ENCODE results near the gene FDX2. TPM values are rescaled to one million over a fixed set of nuclear protein-coding genes. Genes with fewer than 3 reads are reported as not detected.

Gene FDX2
- total and polyA plus RNA-seq, 2 of the 13 experiments (the other 11 are each of a cell fraction or from before 2014, with no cell fraction given): 21.0 to 24.7 TPM

DNA sequence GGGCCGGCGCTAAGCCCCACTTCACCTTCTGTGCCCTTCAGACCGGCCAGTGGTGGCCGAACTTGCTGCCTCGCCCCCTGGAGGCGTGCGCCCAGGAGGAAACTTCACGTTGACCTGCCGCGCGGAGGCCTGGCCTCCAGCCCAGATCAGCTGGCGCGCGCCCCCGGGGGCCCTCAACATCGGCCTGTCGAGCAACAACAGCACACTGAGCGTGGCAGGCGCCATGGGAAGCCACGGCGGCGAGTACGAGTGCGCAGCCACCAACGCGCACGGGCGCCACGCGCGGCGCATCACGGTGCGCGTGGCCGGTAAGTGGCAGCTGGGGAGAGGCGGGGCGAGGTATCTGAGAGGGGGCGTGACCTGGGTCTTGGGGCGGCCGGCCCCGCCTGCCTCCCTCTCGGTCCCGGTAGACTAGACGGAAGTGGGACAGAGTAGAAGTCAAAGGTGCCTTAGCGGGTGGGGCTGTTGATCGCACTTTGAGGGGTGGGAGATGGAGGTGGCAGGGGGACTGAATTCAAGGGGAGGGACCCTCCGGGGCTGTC lies 20.4 kb downstream of the FDX2 start (continued):
- TF ChIP-seq, protein P1, sequence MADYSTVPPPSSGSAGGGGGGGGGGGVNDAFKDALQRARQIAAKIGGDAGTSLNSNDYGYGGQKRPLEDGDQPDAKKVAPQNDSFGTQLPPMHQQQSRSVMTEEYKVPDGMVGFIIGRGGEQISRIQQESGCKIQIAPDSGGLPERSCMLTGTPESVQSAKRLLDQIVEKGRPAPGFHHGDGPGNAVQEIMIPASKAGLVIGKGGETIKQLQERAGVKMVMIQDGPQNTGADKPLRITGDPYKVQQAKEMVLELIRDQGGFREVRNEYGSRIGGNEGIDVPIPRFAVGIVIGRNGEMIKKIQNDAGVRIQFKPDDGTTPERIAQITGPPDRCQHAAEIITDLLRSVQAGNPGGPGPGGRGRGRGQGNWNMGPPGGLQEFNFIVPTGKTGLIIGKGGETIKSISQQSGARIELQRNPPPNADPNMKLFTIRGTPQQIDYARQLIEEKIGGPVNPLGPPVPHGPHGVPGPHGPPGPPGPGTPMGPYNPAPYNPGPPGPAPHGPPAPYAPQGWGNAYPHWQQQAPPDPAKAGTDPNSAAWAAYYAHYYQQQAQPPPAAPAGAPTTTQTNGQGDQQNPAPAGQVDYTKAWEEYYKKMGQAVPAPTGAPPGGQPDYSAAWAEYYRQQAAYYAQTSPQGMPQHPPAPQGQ (CRISPR knock-in tag; IDR thresholded peaks at IDR 0.05; ENCODE audit: borderline replicate concordance): no peak
- no peak for TF ChIP-seq PHF5A (CRISPR knock-in tag; IDR thresholded peaks at IDR 0.05; ENCODE audit: low read depth, unreplicated experiment)
- peak; percentile 52; the same call in 1 of the 2 replicates for TF ChIP-seq CHCHD3 (CRISPR knock-in tag; IDR thresholded peaks at IDR 0.05)
- TF ChIP-seq KAT8 (CRISPR knock-in tag; IDR thresholded peaks at IDR 0.05): no peak
- TF ChIP-seq, protein P2, sequence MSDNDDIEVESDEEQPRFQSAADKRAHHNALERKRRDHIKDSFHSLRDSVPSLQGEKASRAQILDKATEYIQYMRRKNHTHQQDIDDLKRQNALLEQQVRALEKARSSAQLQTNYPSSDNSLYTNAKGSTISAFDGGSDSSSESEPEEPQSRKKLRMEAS (IDR thresholded peaks at IDR 0.05): peak; percentile 51; the same call in 1 of the 2 replicates
- no peak for TF ChIP-seq NFRKB (IDR thresholded peaks at IDR 0.05)
- no peak for TF ChIP-seq PLRG1 (conservative IDR thresholded peaks at IDR 0.05)
- peak; percentile 48; the same call in 1 of the 2 replicates for TF ChIP-seq ZFY (CRISPR knock-in tag; IDR thresholded peaks at IDR 0.05)
- TF ChIP-seq RBFOX2 (IDR thresholded peaks at IDR 0.05; ENCODE audit: low read depth, low read length): 0 out of 2 replicates have a peak, but pooled peaks have one; percentile 28
- TF ChIP-seq, protein P3, sequence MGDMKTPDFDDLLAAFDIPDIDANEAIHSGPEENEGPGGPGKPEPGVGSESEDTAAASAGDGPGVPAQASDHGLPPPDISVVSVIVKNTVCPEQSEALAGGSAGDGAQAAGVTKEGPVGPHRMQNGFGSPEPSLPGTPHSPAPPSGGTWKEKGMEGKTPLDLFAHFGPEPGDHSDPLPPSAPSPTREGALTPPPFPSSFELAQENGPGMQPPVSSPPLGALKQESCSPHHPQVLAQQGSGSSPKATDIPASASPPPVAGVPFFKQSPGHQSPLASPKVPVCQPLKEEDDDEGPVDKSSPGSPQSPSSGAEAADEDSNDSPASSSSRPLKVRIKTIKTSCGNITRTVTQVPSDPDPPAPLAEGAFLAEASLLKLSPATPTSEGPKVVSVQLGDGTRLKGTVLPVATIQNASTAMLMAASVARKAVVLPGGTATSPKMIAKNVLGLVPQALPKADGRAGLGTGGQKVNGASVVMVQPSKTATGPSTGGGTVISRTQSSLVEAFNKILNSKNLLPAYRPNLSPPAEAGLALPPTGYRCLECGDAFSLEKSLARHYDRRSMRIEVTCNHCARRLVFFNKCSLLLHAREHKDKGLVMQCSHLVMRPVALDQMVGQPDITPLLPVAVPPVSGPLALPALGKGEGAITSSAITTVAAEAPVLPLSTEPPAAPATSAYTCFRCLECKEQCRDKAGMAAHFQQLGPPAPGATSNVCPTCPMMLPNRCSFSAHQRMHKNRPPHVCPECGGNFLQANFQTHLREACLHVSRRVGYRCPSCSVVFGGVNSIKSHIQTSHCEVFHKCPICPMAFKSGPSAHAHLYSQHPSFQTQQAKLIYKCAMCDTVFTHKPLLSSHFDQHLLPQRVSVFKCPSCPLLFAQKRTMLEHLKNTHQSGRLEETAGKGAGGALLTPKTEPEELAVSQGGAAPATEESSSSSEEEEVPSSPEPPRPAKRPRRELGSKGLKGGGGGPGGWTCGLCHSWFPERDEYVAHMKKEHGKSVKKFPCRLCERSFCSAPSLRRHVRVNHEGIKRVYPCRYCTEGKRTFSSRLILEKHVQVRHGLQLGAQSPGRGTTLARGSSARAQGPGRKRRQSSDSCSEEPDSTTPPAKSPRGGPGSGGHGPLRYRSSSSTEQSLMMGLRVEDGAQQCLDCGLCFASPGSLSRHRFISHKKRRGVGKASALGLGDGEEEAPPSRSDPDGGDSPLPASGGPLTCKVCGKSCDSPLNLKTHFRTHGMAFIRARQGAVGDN (CRISPR knock-in tag; IDR thresholded peaks at IDR 0.05): peak; percentile 60; the same call in 1 of the 2 replicates
- no peak for TF ChIP-seq MAFF (IDR thresholded peaks at IDR 0.05; ENCODE audit: low read depth, low read length)
- no peak for TF ChIP-seq ZNF607 (CRISPR knock-in tag; IDR thresholded peaks at IDR 0.05; ENCODE audit: borderline replicate concordance)
- TF ChIP-seq, protein P4, sequence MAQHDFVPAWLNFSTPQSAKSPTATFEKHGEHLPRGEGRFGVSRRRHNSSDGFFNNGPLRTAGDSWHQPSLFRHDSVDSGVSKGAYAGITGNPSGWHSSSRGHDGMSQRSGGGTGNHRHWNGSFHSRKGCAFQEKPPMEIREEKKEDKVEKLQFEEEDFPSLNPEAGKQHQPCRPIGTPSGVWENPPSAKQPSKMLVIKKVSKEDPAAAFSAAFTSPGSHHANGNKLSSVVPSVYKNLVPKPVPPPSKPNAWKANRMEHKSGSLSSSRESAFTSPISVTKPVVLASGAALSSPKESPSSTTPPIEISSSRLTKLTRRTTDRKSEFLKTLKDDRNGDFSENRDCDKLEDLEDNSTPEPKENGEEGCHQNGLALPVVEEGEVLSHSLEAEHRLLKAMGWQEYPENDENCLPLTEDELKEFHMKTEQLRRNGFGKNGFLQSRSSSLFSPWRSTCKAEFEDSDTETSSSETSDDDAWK (CRISPR knock-in tag; IDR thresholded peaks at IDR 0.05): no peak
- TF ChIP-seq, protein P5, sequence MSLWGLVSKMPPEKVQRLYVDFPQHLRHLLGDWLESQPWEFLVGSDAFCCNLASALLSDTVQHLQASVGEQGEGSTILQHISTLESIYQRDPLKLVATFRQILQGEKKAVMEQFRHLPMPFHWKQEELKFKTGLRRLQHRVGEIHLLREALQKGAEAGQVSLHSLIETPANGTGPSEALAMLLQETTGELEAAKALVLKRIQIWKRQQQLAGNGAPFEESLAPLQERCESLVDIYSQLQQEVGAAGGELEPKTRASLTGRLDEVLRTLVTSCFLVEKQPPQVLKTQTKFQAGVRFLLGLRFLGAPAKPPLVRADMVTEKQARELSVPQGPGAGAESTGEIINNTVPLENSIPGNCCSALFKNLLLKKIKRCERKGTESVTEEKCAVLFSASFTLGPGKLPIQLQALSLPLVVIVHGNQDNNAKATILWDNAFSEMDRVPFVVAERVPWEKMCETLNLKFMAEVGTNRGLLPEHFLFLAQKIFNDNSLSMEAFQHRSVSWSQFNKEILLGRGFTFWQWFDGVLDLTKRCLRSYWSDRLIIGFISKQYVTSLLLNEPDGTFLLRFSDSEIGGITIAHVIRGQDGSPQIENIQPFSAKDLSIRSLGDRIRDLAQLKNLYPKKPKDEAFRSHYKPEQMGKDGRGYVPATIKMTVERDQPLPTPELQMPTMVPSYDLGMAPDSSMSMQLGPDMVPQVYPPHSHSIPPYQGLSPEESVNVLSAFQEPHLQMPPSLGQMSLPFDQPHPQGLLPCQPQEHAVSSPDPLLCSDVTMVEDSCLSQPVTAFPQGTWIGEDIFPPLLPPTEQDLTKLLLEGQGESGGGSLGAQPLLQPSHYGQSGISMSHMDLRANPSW (CRISPR knock-in tag; IDR thresholded peaks at IDR 0.05; ENCODE audit: borderline replicate concordance): no peak
- no peak for TF ChIP-seq KDM1A (CRISPR knock-in tag; IDR thresholded peaks at IDR 0.05)
- TF ChIP-seq HMGA1 (CRISPR knock-in tag; conservative IDR thresholded peaks at IDR 0.05): no peak
- no peak for TF ChIP-seq FIP1L1 (IDR thresholded peaks at IDR 0.05; ENCODE audit: borderline replicate concordance, insufficient read depth, low read depth, low read length)
- TF ChIP-seq ZNF234 (CRISPR knock-in tag; conservative IDR thresholded peaks at IDR 0.05): no peak
- TF ChIP-seq, protein P6, sequence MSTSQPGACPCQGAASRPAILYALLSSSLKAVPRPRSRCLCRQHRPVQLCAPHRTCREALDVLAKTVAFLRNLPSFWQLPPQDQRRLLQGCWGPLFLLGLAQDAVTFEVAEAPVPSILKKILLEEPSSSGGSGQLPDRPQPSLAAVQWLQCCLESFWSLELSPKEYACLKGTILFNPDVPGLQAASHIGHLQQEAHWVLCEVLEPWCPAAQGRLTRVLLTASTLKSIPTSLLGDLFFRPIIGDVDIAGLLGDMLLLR (CRISPR knock-in tag; IDR thresholded peaks at IDR 0.05): no peak
